Measurements from ENCODE around the gene LRRC7. TPM values are rescaled to one million over a fixed set of nuclear protein-coding genes. Genes with fewer than 3 reads are reported as not detected.

Gene LRRC7
- total and polyA plus RNA-seq, 7 experiments from 2014 or later: 0.15 to 6.4 (median 0.46) TPM; not detected in 1

- no peaks in the 10 kb centered on the region for H3K27me3 ChIP-seq (ENCODE audit: control insufficient read depth in 2 of 2, insufficient read depth in 2 of 2, low read length in 2 of 2)
- H3K4me1 Mint-ChIP-seq: no peaks in the 10 kb centered on the region
- no peak overlapping the region for H3K27ac Mint-ChIP-seq
- no peak overlapping the region for H3K4me3 ChIP-seq (ENCODE audit: low read length)
- H3K36me3 Mint-ChIP-seq: no peaks in the 10 kb centered on the region
- DNase-seq (no peak), ATAC-seq (no peak)
- H3K27ac ChIP-seq (ENCODE audit: low read depth, low read length): no peak overlapping the region
- H3K36me3 ChIP-seq (ENCODE audit: control insufficient read depth in 2 of 3, insufficient read depth in 3 of 3, low read length in 3 of 3): no peaks in the 10 kb centered on the region
- POLR2A ChIA-PET: no interaction called here
- H3K4me3 Mint-ChIP-seq: no peak overlapping the region
- peaks cover 0 to 4% (median 0%) of the 10 kb centered on the region in 11 donors for H3K9me3 Mint-ChIP-seq
- H3K4me1 ChIP-seq (ENCODE audit: control insufficient read depth in 2 of 2, insufficient read depth in 2 of 2, low read length in 2 of 2): no peaks in the 10 kb centered on the region
- H3K27me3 Mint-ChIP-seq: no peaks in the 10 kb centered on the region
- intact Hi-C loops (cut with micrococcal nuclease): no loop called here
- H3K9me3 ChIP-seq (ENCODE audit: control insufficient read depth in 2 of 3, low read length in 3 of 3): no peaks in the 10 kb centered on the region
- CTCF ChIA-PET: no interaction called here
These were observed 179.5 kb downstream of the LRRC7 start for GRCh38 chr1:69747207-69747606.

GRCh38 chr1:69750638-69751037 lies 182.9 kb downstream of the LRRC7 start:
- H3K9me3 ChIP-seq (ENCODE audit: control insufficient read depth in 2 of 3, low read length in 3 of 3): no peaks in the 10 kb centered on the region
- ATAC-seq: no peak
- H3K9me3 Mint-ChIP-seq: peaks cover 0 to 8% (median 0%) of the 10 kb centered on the region in 11 donors
- CTCF ChIA-PET: no interaction called here
- no peaks in the 10 kb centered on the region for H3K36me3 ChIP-seq (ENCODE audit: control insufficient read depth in 2 of 3, insufficient read depth in 3 of 3, low read length in 3 of 3)
- no peaks in the 10 kb centered on the region for H3K27me3 ChIP-seq (ENCODE audit: control insufficient read depth in 2 of 2, insufficient read depth in 2 of 2, low read length in 2 of 2)
- intact Hi-C loops (cut with micrococcal nuclease): no loop called here
- H3K4me3 Mint-ChIP-seq: no peak overlapping the region
- POLR2A ChIA-PET: no interaction called here
- no peaks in the 10 kb centered on the region for H3K4me1 ChIP-seq (ENCODE audit: control insufficient read depth in 2 of 2, insufficient read depth in 2 of 2, low read length in 2 of 2)
- no peak overlapping the region for H3K27ac Mint-ChIP-seq
- H3K4me1 Mint-ChIP-seq: no peaks in the 10 kb centered on the region
- no peaks in the 10 kb centered on the region for H3K27me3 Mint-ChIP-seq
- no peak overlapping the region for H3K27ac ChIP-seq (ENCODE audit: low read depth, low read length)
- no peak for DNase-seq
- no peaks in the 10 kb centered on the region for H3K36me3 Mint-ChIP-seq
- no peak overlapping the region for H3K4me3 ChIP-seq (ENCODE audit: low read length)

GRCh38 chr1:69752831-69753230 lies 185.1 kb downstream of the LRRC7 start:
- Histone ChIP-seq H3K4me1 (ENCODE audit: control insufficient read depth in 2 of 2, insufficient read depth in 2 of 2, low read length in 2 of 2) (no peaks in the 10 kb centered on the region), H3K27ac (ENCODE audit: low read depth, low read length) (no peak overlapping the region), H3K4me3 (ENCODE audit: low read length) (no peak overlapping the region), H3K36me3 (ENCODE audit: control insufficient read depth in 2 of 3, insufficient read depth in 3 of 3, low read length in 3 of 3) (no peaks in the 10 kb centered on the region), H3K27me3 (ENCODE audit: control insufficient read depth in 2 of 2, insufficient read depth in 2 of 2, low read length in 2 of 2) (no peaks in the 10 kb centered on the region), H3K9me3 (ENCODE audit: control insufficient read depth in 2 of 3, low read length in 3 of 3) (no peaks in the 10 kb centered on the region)
- intact Hi-C loops (cut with micrococcal nuclease): no loop called here
- Mint-ChIP-seq H3K27me3 (no peaks in the 10 kb centered on the region), H3K27ac (no peak overlapping the region), H3K4me1 (no peaks in the 10 kb centered on the region), H3K36me3 (peaks cover 0 to 3% (median 0%) of the 10 kb centered on the region in 5 donors), H3K9me3 (peaks cover 0 to 9% (median 2%) of the 10 kb centered on the region in 11 donors), H3K4me3 (no peak overlapping the region)
- DNase-seq (no peak), ATAC-seq (no peak)
- POLR2A ChIA-PET: no interaction called here
- CTCF ChIA-PET: no interaction called here

- no peak for DNase-seq
- Histone ChIP-seq H3K36me3 (ENCODE audit: control insufficient read depth in 2 of 3, insufficient read depth in 3 of 3, low read length in 3 of 3) (no peaks in the 10 kb centered on the region), H3K4me1 (ENCODE audit: control insufficient read depth in 2 of 2, insufficient read depth in 2 of 2, low read length in 2 of 2) (no peaks in the 10 kb centered on the region), H3K9me3 (ENCODE audit: control insufficient read depth in 2 of 3, low read length in 3 of 3) (no peaks in the 10 kb centered on the region), H3K4me3 (ENCODE audit: low read length) (no peak overlapping the region), H3K27me3 (ENCODE audit: control insufficient read depth in 2 of 2, insufficient read depth in 2 of 2, low read length in 2 of 2) (no peaks in the 10 kb centered on the region), H3K27ac (ENCODE audit: low read depth, low read length) (no peak overlapping the region)
- CTCF ChIA-PET: no interaction called here
- Mint-ChIP-seq H3K36me3 (peaks cover 0 to 3% (median 0%) of the 10 kb centered on the region in 5 donors), H3K4me3 (no peak overlapping the region), H3K27me3 (no peaks in the 10 kb centered on the region), H3K4me1 (no peaks in the 10 kb centered on the region), H3K9me3 (peaks cover 0 to 9% (median 2%) of the 10 kb centered on the region in 11 donors), H3K27ac (no peak overlapping the region)
- intact Hi-C loops (cut with micrococcal nuclease): no loop called here
- POLR2A ChIA-PET: no interaction called here
- ATAC-seq: no peak
These were observed 186.8 kb downstream of the LRRC7 start for GRCh38 chr1:69754521-69754920.

GRCh38 chr1:69755647-69756046 lies 187.9 kb downstream of the LRRC7 start:
- H3K36me3 ChIP-seq (ENCODE audit: control insufficient read depth in 2 of 3, insufficient read depth in 3 of 3, low read length in 3 of 3): no peaks in the 10 kb centered on the region
- DNase-seq (no peak), ATAC-seq (no peak)
- Mint-ChIP-seq H3K4me1 (no peaks in the 10 kb centered on the region), H3K36me3 (peaks cover 0 to 3% (median 0%) of the 10 kb centered on the region in 5 donors), H3K4me3 (no peak overlapping the region), H3K27me3 (no peaks in the 10 kb centered on the region), H3K27ac (no peak overlapping the region), H3K9me3 (peaks cover 0 to 9% (median 2%) of the 10 kb centered on the region in 11 donors)
- H3K4me1 ChIP-seq (ENCODE audit: control insufficient read depth in 2 of 2, insufficient read depth in 2 of 2, low read length in 2 of 2): no peaks in the 10 kb centered on the region
- H3K27me3 ChIP-seq (ENCODE audit: control insufficient read depth in 2 of 2, insufficient read depth in 2 of 2, low read length in 2 of 2): no peaks in the 10 kb centered on the region
- ChIA-PET POLR2A (no interaction called here), CTCF (no interaction called here)
- no peak overlapping the region for H3K27ac ChIP-seq (ENCODE audit: low read depth, low read length)
- intact Hi-C loops (cut with micrococcal nuclease): no loop called here
- H3K4me3 ChIP-seq (ENCODE audit: low read length): no peak overlapping the region
- no peaks in the 10 kb centered on the region for H3K9me3 ChIP-seq (ENCODE audit: control insufficient read depth in 2 of 3, low read length in 3 of 3)

- intact Hi-C loops (cut with micrococcal nuclease): no loop called here
- H3K4me1 ChIP-seq (ENCODE audit: control insufficient read depth in 2 of 2, insufficient read depth in 2 of 2, low read length in 2 of 2): no peaks in the 10 kb centered on the region
- ATAC-seq (no peak), DNase-seq (no peak)
- H3K36me3 ChIP-seq (ENCODE audit: control insufficient read depth in 2 of 3, insufficient read depth in 3 of 3, low read length in 3 of 3): no peaks in the 10 kb centered on the region
- Mint-ChIP-seq H3K4me3 (no peak overlapping the region), H3K9me3 (peaks cover 0 to 5% (median 0%) of the 10 kb centered on the region in 11 donors), H3K36me3 (no peaks in the 10 kb centered on the region), H3K27me3 (no peaks in the 10 kb centered on the region), H3K27ac (no peak overlapping the region), H3K4me1 (no peaks in the 10 kb centered on the region)
- POLR2A ChIA-PET: no interaction called here
- no peaks in the 10 kb centered on the region for H3K27me3 ChIP-seq (ENCODE audit: control insufficient read depth in 2 of 2, insufficient read depth in 2 of 2, low read length in 2 of 2)
- no peak overlapping the region for H3K27ac ChIP-seq (ENCODE audit: low read depth, low read length)
- H3K9me3 ChIP-seq (ENCODE audit: control insufficient read depth in 2 of 3, low read length in 3 of 3): no peaks in the 10 kb centered on the region
- CTCF ChIA-PET: no interaction called here
- H3K4me3 ChIP-seq (ENCODE audit: low read length): no peak overlapping the region
These were observed 198.2 kb downstream of the LRRC7 start for GRCh38 chr1:69765951-69766350.

- Histone ChIP-seq H3K27ac (ENCODE audit: low read depth, low read length) (no peak overlapping the region), H3K9me3 (ENCODE audit: control insufficient read depth in 2 of 3, low read length in 3 of 3) (no peaks in the 10 kb centered on the region), H3K4me1 (ENCODE audit: control insufficient read depth in 2 of 2, insufficient read depth in 2 of 2, low read length in 2 of 2) (no peaks in the 10 kb centered on the region), H3K27me3 (ENCODE audit: control insufficient read depth in 2 of 2, insufficient read depth in 2 of 2, low read length in 2 of 2) (no peaks in the 10 kb centered on the region), H3K4me3 (ENCODE audit: low read length) (no peak overlapping the region), H3K36me3 (ENCODE audit: control insufficient read depth in 2 of 3, insufficient read depth in 3 of 3, low read length in 3 of 3) (no peaks in the 10 kb centered on the region)
- Mint-ChIP-seq H3K27ac (no peak overlapping the region), H3K27me3 (no peaks in the 10 kb centered on the region), H3K4me1 (no peaks in the 10 kb centered on the region), H3K36me3 (no peaks in the 10 kb centered on the region), H3K4me3 (no peak overlapping the region), H3K9me3 (peaks cover 0 to 5% (median 0%) of the 10 kb centered on the region in 11 donors)
- ChIA-PET POLR2A (no interaction called here), CTCF (no interaction called here)
- DNase-seq: no peak
- no peak for ATAC-seq
- intact Hi-C loops (cut with micrococcal nuclease): no loop called here
These were observed 198.9 kb downstream of the LRRC7 start for GRCh38 chr1:69766431-69767180.
